Omental fat pad (tissue), 4 donors: ENCODE data around the gene SCYL2. TPM values are rescaled to one million over a fixed set of nuclear protein-coding genes. Genes with fewer than 3 reads are reported as not detected.
"Not testable (repeated sequence)": the region's sequence is repeated elsewhere in the genome, so short reads cannot be mapped to it uniquely, and the experiment has no call there.

Experiments used
- ATAC-seq: fragments of 150-250 bp; one replicate; pipeline ENCODE4 v1.9.1; 2016; ENCODE audit warnings: mild to moderate bottlenecking, moderate library complexity; ENCODE audit not compliant: low FRiP score
- DNase-seq: peaks from one replicate; pipeline ENCODE4 v3.0.0-alpha.2; 2019; ENCODE audit warnings: low spot score
- CTCF ChIP-seq, 3 donors: fragments of 450-650 bp; IDR thresholded peaks; one replicate each; pipeline ENCODE4 v1.5.1; 2016 to 2017; ENCODE audit warnings: antibody characterized with exemption in 3 of 3, mild to moderate bottlenecking in 3 of 3, moderate library complexity in 2 of 3
- total RNA-seq, 4 donors: library from RNA; depleted of rRNA; stranded (reverse); fragments of >200 nt; gene quantifications; one replicate each; pipeline ENCODE4 v1.1.0, GENCODE V29; 2016

The SCYL2 gene
- 10 to 100 TPM; 30.1 to 42.6 (median 38.2) TPM for total RNA-seq

GRCh38 chr12:100266835-100267602 lies at the start of gene SCYL2, which contains the start of gene DEPDC4:
SCYL2 (plus strand) TSS chr12:100267177; CDS start chr12:100282971, 15,794 bp downstream.
DEPDC4 (minus strand) TSS chr12:100267079; CDS start chr12:100267076, 3 bp downstream.
- TF ChIP-seq CTCF (IDR thresholded peaks at IDR 0.05): no peak
- peak; percentile 98 for ATAC-seq
- peak; percentile 84 for DNase-seq

GRCh38 chr12:100219328-100220109 lies 47.5 kb upstream of the SCYL2 start:
- ATAC-seq (no peak), DNase-seq (no peak)
- TF ChIP-seq CTCF (IDR thresholded peaks at IDR 0.05): no peak

GRCh38 chr12:100221523-100221922 lies 45.5 kb upstream of the SCYL2 start:
- TF ChIP-seq CTCF (IDR thresholded peaks at IDR 0.05): no peak
- ATAC-seq (no peak), DNase-seq (no peak)

- DNase-seq, ATAC-seq: not testable (repeated sequence)
These were observed 44.8 kb upstream of the SCYL2 start for GRCh38 chr12:100222173-100222572.

- no peak for DNase-seq
- ATAC-seq: no peak
- no peak for TF ChIP-seq CTCF (IDR thresholded peaks at IDR 0.05)
These were observed 41.5 kb upstream of the SCYL2 start for GRCh38 chr12:100225491-100225890.

GRCh38 chr12:100229036-100229635 lies 37.8 kb upstream of the SCYL2 start:
- ATAC-seq (no peak), DNase-seq (no peak)
- TF ChIP-seq CTCF (IDR thresholded peaks at IDR 0.05): no peak

GRCh38 chr12:100229876-100230275 lies 37.1 kb upstream of the SCYL2 start:
- no peak for ATAC-seq
- DNase-seq: no peak
- no peak for TF ChIP-seq CTCF (IDR thresholded peaks at IDR 0.05)

- not testable (repeated sequence) for DNase-seq, ATAC-seq
These were observed 35.1 kb upstream of the SCYL2 start for GRCh38 chr12:100231873-100232272.
